Stimulated activated CD8-positive, alpha-beta memory T cell treated with anti-CD3 and anti-CD28 coated beads, Interleukin-15, amount 100 ng/mL, for 48 hours (primary cell): Measurements from ENCODE around the gene CUEDC1.

ENCODE experiments used
- DNase-seq, 2 donors: peaks; one replicate each; pipeline ENCODE4 v3.0.0-alpha.2; 2020; ENCODE audit warnings: low read depth in 2 of 2

The CUEDC1 gene

DNA sequence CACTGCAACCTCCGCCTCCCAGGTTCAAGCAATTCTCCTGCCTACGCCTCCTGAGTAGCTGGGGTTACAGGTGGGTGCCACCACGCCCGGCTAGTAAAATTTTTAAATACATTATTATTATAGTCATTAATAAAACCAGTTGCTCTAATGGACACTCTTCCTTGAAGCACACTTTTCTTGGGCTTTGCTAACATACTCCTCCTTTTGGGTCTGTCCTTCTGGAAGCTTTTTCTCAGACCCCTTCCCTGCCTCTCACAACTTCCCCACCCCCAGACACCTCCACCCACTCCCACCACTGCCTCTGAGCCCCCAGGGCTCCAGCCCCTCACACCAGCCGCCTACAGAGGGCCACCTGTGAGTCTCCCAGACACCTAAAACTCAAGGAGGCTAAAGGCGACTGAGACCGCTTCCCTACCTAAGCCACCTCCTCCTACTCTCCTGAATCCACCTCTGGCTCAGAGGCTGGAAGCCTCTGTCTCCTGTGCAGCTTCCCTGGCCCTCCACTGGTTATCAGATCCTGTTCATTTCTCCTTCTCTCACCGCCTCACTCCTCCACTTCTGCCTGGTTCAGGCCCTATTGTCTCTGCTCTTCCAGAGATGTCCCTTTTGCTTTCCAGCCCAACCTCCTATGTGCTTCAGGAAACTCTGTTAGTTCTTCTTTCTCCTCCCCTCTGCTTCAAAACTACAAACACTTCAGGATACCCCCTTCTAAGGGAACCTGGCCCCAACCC lies 2.1 kb upstream of the CUEDC1 start:
- DNase-seq, result no peak

- DNase-seq, result peak in 1 of 2 donors; percentile 35
These were observed 1.3 kb upstream of the CUEDC1 start for GRCh38 chr17:57956291-57957119.

GRCh38 chr17:57954397-57955182 lies 622 bp downstream of the CUEDC1 start:
- no peak for DNase-seq

- no peak for DNase-seq
These were observed 1.4 kb downstream of the CUEDC1 start for GRCh38 chr17:57953705-57954396.

- DNase-seq, result no peak
These were observed 2.0 kb downstream of the CUEDC1 start for GRCh38 chr17:57953219-57953618.

DNA sequence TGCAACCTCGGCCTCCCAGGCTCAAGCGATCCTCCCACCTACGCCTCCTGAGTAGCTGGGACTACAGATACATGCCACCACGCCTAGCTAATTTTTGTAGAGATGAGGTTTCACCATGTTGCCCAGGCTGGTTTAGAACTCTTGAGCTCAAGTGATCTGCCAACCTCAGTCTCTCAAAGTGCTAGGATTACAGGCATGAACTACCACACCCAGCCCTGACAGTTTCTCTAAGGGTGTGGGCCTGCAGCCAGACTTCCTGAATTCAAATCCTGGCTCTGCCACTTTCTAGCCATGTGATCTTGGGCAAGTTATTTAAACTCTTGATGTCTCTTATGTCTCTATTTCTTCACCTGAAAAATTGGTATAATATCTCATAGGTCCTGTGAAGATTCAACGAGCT lies 5.6 kb downstream of the CUEDC1 start:
- no peak for DNase-seq

- no peak for DNase-seq
These were observed 6.4 kb downstream of the CUEDC1 start for GRCh38 chr17:57948555-57949420.

DNA sequence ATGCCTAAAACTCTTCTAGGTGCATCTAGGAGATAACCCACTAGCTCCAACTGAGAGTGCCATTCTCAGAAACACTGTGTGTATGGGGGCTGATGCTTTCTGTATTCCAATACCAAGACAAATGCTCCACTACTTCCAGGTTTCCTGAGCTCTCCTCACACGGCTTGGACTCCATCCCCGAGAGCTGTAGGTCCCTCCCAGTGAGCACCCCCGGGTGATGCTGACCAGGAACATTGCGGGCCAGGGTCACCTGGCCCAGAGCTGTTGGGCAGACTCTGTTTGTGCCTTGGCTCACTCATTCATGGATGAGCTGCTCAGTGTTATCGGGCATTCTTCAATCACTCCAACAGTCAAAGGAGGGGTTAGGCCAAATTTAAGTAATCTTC lies 7.0 kb downstream of the CUEDC1 start:
- DNase-seq, result no peak

DNA sequence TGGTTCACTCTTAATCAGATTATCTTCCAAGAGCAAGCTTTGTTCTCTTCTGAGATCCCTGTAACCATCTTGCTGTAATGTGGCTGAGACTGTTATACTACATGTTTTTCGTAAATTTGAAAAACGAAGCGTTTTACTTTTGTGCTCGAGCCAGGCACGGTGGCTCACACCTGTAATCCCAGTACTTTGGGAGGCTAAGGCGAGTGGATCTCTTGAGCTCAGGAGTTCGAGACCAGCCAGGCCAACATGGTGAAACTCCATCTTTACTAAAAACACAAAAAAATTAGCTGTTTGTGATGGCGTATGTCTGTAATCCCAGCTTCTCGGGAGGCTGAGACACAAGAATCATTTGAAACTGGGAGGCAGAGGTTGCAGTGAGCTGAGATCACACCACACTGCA lies 7.8 kb downstream of the CUEDC1 start:
- DNase-seq, result no peak

DNA sequence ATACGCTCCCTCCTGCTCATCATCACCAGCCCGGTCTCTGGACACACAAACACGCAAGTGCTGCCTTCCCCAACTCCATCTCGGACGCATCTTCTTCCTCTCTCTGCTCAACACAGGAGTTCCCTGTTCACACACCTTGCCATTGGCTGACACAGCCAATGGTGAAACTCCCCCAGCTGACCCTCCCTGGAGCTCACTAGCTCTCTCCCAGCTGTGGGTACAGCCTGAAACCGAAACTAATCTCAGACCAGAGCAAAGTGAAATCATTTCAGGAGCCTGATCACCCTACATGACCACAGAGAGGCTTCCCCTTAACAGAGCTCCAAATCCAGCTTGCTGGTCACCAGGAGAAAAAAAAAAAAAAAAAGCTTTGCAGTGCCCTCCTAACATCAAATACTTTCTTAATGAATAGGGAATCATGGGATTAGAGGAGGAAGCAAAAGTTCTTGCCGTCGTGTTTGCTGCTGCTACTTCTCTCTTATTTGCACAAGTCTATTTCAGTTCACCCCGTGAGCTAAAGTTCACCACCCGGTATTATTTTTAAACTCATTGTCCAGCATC lies 8.3 kb downstream of the CUEDC1 start:
- no peak for DNase-seq

- DNase-seq, result no peak
These were observed 9.0 kb downstream of the CUEDC1 start for GRCh38 chr17:57945996-57946797.

- no peak for DNase-seq
These were observed 10.3 kb downstream of the CUEDC1 start for GRCh38 chr17:57944908-57945307.

DNA sequence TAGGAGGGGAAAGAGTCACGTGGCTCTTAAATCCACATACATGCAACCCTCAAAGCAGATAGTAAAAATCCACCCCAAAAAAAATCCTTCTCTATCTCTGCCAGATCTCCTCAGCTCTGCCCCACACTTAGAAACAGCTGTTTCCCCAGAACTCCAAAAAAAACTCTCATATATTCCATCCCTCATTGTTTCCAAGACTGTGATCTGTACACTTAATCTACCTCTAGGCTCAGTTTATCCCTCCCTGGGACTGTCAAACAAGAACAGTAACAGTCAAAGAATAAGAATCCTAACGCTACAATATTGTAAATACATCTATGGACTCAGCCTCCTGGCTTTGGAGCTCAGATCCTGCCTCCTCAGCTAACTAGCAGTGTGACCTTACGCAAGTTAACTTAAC lies 11.6 kb downstream of the CUEDC1 start:
- DNase-seq, result no peak

GRCh38 chr17:57943140-57943539 lies 12.1 kb downstream of the CUEDC1 start:
- DNase-seq, result no peak

GRCh38 chr17:57941384-57942370 lies 13.5 kb downstream of the CUEDC1 start:
- no peak for DNase-seq

DNA sequence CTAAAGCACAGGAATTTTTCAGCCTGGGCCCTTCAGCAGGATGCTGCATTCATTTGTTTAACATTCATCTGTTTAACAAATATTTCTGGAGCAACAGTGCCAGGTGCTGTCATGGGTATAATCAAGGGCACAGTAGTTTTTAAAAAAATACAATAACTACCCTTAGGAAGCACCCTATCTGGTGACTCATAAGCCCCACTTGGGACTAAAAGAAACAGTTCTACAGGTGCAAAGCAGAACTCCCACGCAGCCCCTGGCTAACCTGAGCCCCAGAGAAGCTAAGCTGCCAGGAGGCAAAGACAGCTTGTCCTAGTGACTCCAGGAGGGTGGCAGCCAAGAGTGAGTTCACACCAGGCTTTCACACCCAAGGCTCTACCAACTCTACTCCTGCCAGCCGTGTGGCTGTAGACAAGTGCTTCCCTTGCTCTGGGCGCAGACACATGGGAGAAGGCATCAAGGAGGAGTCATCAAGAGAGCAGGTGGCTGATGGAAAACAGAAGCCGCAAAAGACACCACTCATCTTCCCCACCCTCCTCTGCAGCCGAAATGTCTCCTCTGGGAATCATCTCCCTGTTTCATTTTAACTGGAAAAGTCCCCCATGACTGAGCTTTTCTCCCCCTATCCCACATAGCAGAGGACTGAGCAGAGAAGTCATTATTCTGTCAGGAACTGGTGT lies 14.4 kb downstream of the CUEDC1 start:
- no peak for DNase-seq

DNA sequence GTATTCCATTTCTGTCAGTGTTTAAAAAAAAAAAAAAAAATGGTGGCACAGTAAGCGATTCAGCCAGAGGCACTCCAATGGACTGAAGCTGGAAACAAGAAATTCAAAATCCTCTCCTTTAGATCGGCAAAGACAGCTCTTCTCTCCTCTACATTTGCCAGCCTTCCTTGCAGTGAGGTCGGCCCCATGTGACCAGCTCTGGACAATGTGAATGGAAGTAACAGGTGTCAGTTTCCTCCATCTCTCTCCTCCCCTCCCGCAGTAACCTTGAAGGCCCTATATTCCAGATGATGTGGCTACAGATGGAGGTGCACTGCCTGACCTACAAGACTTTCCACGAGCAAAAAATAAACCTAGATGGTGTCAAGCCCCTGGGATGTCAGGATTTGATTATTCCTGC lies 15.0 kb downstream of the CUEDC1 start:
- DNase-seq, result no peak

GRCh38 chr17:57939797-57940196 lies 15.4 kb downstream of the CUEDC1 start:
- no peak for DNase-seq
